K562 (cell line): ENCODE results near the gene OR10G7.

Source experiments
- TBL1XR1 ChIP-seq, 2 experiments: IDR thresholded peaks; 2 replicates each; pipeline ENCODE4 v1.6.1; 2012; ENCODE audit warnings: improper control_type of control experiment in 2 of 2, low read length in 2 of 2, mild to moderate bottlenecking in 1 of 2
- ZNF408 ChIP-seq: fragments of 250-450 bp; sonication (Bioruptor Pico); IDR thresholded peaks from 2 replicates; pipeline ENCODE4 v1.4.0; 2020; ENCODE audit warnings: low read depth, mild to moderate bottlenecking, moderate library complexity

GRCh38 chr11:124085997-124086846 is 45.1 kb upstream of the OR10G7 start:
- TF ChIP-seq ZNF408 (no peak), TBL1XR1 (IDR thresholded peaks at IDR 0.05; ENCODE audit: low read length in 2 of 2) (no peak)
